Trophoblast cell (in vitro differentiated cells and primary cell): ENCODE data around the gene SGMS1.
"Not testable (repeated sequence)": the region's sequence is repeated elsewhere in the genome, so short reads cannot be mapped to it uniquely, and the experiment has no call there.

Source experiments
- DNase-seq, 2 donors: peaks; one replicate each; pipeline ENCODE4 v3.0.0-alpha.2; 2016
- H2AFZ ChIP-seq: 2 replicates; pipeline ENCODE4 v1.6.1; 2013; ENCODE audit warnings: low read length, moderate library complexity, mild to moderate bottlenecking; ENCODE audit not compliant: insufficient read depth, poor library complexity
- H2AK5ac ChIP-seq: 2 replicates; pipeline ENCODE4 v1.6.1; 2013; ENCODE audit warnings: mild to moderate bottlenecking, low read length
- H2BK120ac ChIP-seq: 2 replicates; pipeline ENCODE4 v1.6.1; 2013; ENCODE audit warnings: low read length, mild to moderate bottlenecking, moderate library complexity; ENCODE audit not compliant: insufficient read depth, poor library complexity
- H2BK12ac ChIP-seq: 2 replicates; pipeline ENCODE4 v1.6.1; 2013; ENCODE audit warnings: mild to moderate bottlenecking, low read length, moderate library complexity
- H2BK5ac ChIP-seq: 2 replicates; pipeline ENCODE4 v1.6.1; 2013; ENCODE audit warnings: low read length, low read depth, moderate library complexity, mild to moderate bottlenecking; ENCODE audit not compliant: poor library complexity
- H3K14ac ChIP-seq: 2 replicates; pipeline ENCODE4 v1.6.1; 2013; ENCODE audit warnings: mild to moderate bottlenecking, low read length
- H3K18ac ChIP-seq: 2 replicates; pipeline ENCODE4 v1.6.1; 2013; ENCODE audit warnings: mild to moderate bottlenecking, low read length
- H3K23ac ChIP-seq: 2 replicates; pipeline ENCODE4 v1.6.1; 2013; ENCODE audit warnings: low read length
- H3K27ac ChIP-seq: 2 replicates; pipeline ENCODE4 v1.5.1; 2013; ENCODE audit warnings: low read depth, mild to moderate bottlenecking, inconsistent platforms, low read length, moderate library complexity
- H3K27me3 ChIP-seq: 2 replicates; pipeline ENCODE4 v1.6.1; 2013; ENCODE audit warnings: inconsistent platforms, mild to moderate bottlenecking, low read length, moderate library complexity; ENCODE audit not compliant: insufficient read depth
- H3K36me3 ChIP-seq, 2 experiments: 1 replicate in 1 of 2; 2 replicates in 1 of 2; pipeline ENCODE4 v1.6.1; 2013; ENCODE audit warnings: low read length in 2 of 2, mild to moderate bottlenecking in 2 of 2, moderate library complexity in 1 of 2; ENCODE audit not compliant: insufficient read depth in 2 of 2, control insufficient read depth in 1 of 2
- H3K4ac ChIP-seq: 2 replicates; pipeline ENCODE4 v1.6.1; 2013; ENCODE audit warnings: low read depth, mild to moderate bottlenecking, low read length, moderate library complexity
- H3K4me1 ChIP-seq, 2 experiments: 1 replicate in 1 of 2; 2 replicates in 1 of 2; pipeline ENCODE4 v1.6.1; 2013; ENCODE audit warnings: low read length in 2 of 2, mild to moderate bottlenecking in 2 of 2, moderate library complexity in 1 of 2; ENCODE audit not compliant: insufficient read depth in 2 of 2, control insufficient read depth in 1 of 2
- H3K4me2 ChIP-seq: 2 replicates; pipeline ENCODE4 v1.6.1; 2013; ENCODE audit warnings: inconsistent platforms, mild to moderate bottlenecking, low read length, moderate library complexity
- H3K4me3 ChIP-seq: 2 replicates; pipeline ENCODE4 v1.5.1; 2013; ENCODE audit warnings: mild to moderate bottlenecking, low read depth, low read length, inconsistent platforms
- H3K79me1 ChIP-seq: one replicate; pipeline ENCODE4 v1.6.1; 2013; ENCODE audit warnings: low read length
- H3K79me2 ChIP-seq: 2 replicates; pipeline ENCODE4 v1.6.1; 2013; ENCODE audit warnings: low read length, mild to moderate bottlenecking; ENCODE audit not compliant: control insufficient read depth, insufficient read depth, poor library complexity
- H3K9ac ChIP-seq: 2 replicates; pipeline ENCODE4 v1.6.1; 2013; ENCODE audit warnings: mild to moderate bottlenecking, low read length
- H3K9me3 ChIP-seq: 2 replicates; pipeline ENCODE4 v1.6.1; 2013; ENCODE audit warnings: low read depth, mild to moderate bottlenecking, control low read depth, inconsistent platforms, low read length; ENCODE audit not compliant: insufficient read depth
- H4K12ac ChIP-seq: 2 replicates; pipeline ENCODE4 v1.6.1; 2013; ENCODE audit warnings: low read depth, mild to moderate bottlenecking, low read length, moderate library complexity
- H4K8ac ChIP-seq: 2 replicates; pipeline ENCODE4 v1.6.1; 2013; ENCODE audit warnings: low read depth, mild to moderate bottlenecking, low read length, moderate library complexity
- H4K91ac ChIP-seq: one replicate; pipeline ENCODE4 v1.6.1; 2013; ENCODE audit warnings: low read depth, mild to moderate bottlenecking, low read length, moderate library complexity
- WGBS: extraction: QIAGEN DNeasy Blood & Tissue Kit; methylation state at CpG from one replicate; pipeline ENCODE4 v1.1.7; 2013; ENCODE audit warnings: missing lambda C conversion rate; ENCODE audit not compliant: insufficient read length, insufficient coverage; ENCODE audit errors: extremely low coverage; 5-methylcytosine and 5-hydroxymethylcytosine counted together

The SGMS1 gene

GRCh38 chr10:50271564-50272250 is 352.0 kb downstream of the SGMS1 start:
- Histone ChIP-seq H3K14ac (no peak overlapping the region), H2BK12ac (no peak overlapping the region), H2BK5ac (no peak overlapping the region), H3K36me3 (no peaks in the 10 kb centered on the region), H2BK120ac (no peak overlapping the region), H3K27me3 (no peaks in the 10 kb centered on the region), H4K8ac (no peak overlapping the region), H3K27ac (no peak overlapping the region), H3K9me3 (peaks cover 2% of the 10 kb centered on the region), H2AK5ac (no peak overlapping the region), H3K4me2 (no peak overlapping the region), H3K79me2 (no peaks in the 10 kb centered on the region), H3K79me1 (no peaks in the 10 kb centered on the region), H4K12ac (no peak overlapping the region), H4K91ac (no peak overlapping the region), H2AFZ (no peak overlapping the region), H3K4me1 (no peaks in the 10 kb centered on the region), H3K4ac (no peak overlapping the region), H3K18ac (no peak overlapping the region), H3K23ac (no peak overlapping the region), H3K4me3 (no peak overlapping the region), H3K9ac (no peak overlapping the region)
- no peak for DNase-seq
- no CpG with 5 or more reads among the region's 3 CpGs for WGBS

- H2AK5ac ChIP-seq, H3K4ac ChIP-seq, H3K4me1 ChIP-seq, H3K27me3 ChIP-seq, H3K9me3 ChIP-seq, H4K8ac ChIP-seq, H3K79me1 ChIP-seq, H3K27ac ChIP-seq, H4K91ac ChIP-seq, H2BK12ac ChIP-seq, DNase-seq, H3K18ac ChIP-seq, H3K4me2 ChIP-seq, H4K12ac ChIP-seq, H3K14ac ChIP-seq, H3K23ac ChIP-seq, H2BK120ac ChIP-seq, H3K36me3 ChIP-seq, H2BK5ac ChIP-seq, H3K9ac ChIP-seq, H2AFZ ChIP-seq, H3K79me2 ChIP-seq, H3K4me3 ChIP-seq: not testable (repeated sequence)
- WGBS: no CpG with 5 or more reads among the region's 3 CpGs
These were observed 355.9 kb downstream of the SGMS1 start for GRCh38 chr10:50267877-50268276.

- WGBS: no CpG with 5 or more reads among the region's 10 CpGs
These were observed 361.1 kb downstream of the SGMS1 start for GRCh38 chr10:50262625-50263024.

GRCh38 chr10:50260791-50261281 is 362.9 kb downstream of the SGMS1 start:
- H3K79me1 ChIP-seq: no peaks in the 10 kb centered on the region
- H2AK5ac ChIP-seq: no peak overlapping the region
- no peak overlapping the region for H3K18ac ChIP-seq
- no peaks in the 10 kb centered on the region for H3K9me3 ChIP-seq
- H3K14ac ChIP-seq: no peak overlapping the region
- no peak overlapping the region for H3K27ac ChIP-seq
- no peak overlapping the region for H4K8ac ChIP-seq
- H3K4me2 ChIP-seq: no peak overlapping the region
- H2BK12ac ChIP-seq: no peak overlapping the region
- peak in 1 of 2 donors; percentile 21 for DNase-seq
- no peak overlapping the region for H3K9ac ChIP-seq
- H3K4me3 ChIP-seq: no peak overlapping the region
- no peaks in the 10 kb centered on the region for H3K4me1 ChIP-seq
- H4K12ac ChIP-seq: no peak overlapping the region
- H3K79me2 ChIP-seq: no peaks in the 10 kb centered on the region
- H4K91ac ChIP-seq: no peak overlapping the region
- no peaks in the 10 kb centered on the region for H3K27me3 ChIP-seq
- no CpG with 5 or more reads among the region's 2 CpGs for WGBS
- H2BK120ac ChIP-seq: no peak overlapping the region
- no peak overlapping the region for H3K4ac ChIP-seq
- H3K23ac ChIP-seq: no peak overlapping the region
- H2BK5ac ChIP-seq: no peak overlapping the region
- H2AFZ ChIP-seq: no peak overlapping the region
- no peaks in the 10 kb centered on the region for H3K36me3 ChIP-seq

More at GRCh38 chr10:50262625-50263024, 361.1 kb downstream of the SGMS1 start:
- H3K4me2 ChIP-seq, H2AFZ ChIP-seq, H3K27me3 ChIP-seq, H3K27ac ChIP-seq, H2AK5ac ChIP-seq, H3K4me3 ChIP-seq, H2BK5ac ChIP-seq, H2BK12ac ChIP-seq, DNase-seq, H3K4me1 ChIP-seq, H4K12ac ChIP-seq, H3K36me3 ChIP-seq, H4K8ac ChIP-seq, H3K9ac ChIP-seq, H3K14ac ChIP-seq, H4K91ac ChIP-seq, H3K4ac ChIP-seq, H3K79me2 ChIP-seq, H3K23ac ChIP-seq, H3K79me1 ChIP-seq, H3K9me3 ChIP-seq, H2BK120ac ChIP-seq, H3K18ac ChIP-seq: not testable (repeated sequence)
